Activated T-cell treated with anti-CD3 and anti-CD28 coated beads, Interleukin-2, amount 50 U/mL, for 72 hours (primary cell): ENCODE data around the gene MUSTN1. TPM values are rescaled to one million over a fixed set of nuclear protein-coding genes. Genes with fewer than 3 reads are reported as not detected.

Source experiments
- ATAC-seq, 2 donors: fragments of 150-1000 bp; cut with Tn5 transposase; replicated peaks in 1 of 2; 2 replicates each; pipeline ENCODE4 v1.10.0; 2021; ENCODE audit warnings: moderate library complexity in 2 of 2, mild to moderate bottlenecking in 1 of 2
- DNase-seq, 2 donors: peaks; one replicate each; pipeline ENCODE4 v3.0.0; 2021 to 2022; ENCODE audit warnings: mixed read lengths in 1 of 2
- H3K27ac Mint-ChIP-seq: one replicate; pipeline ENCODE4 v1.8.0; 2022; ENCODE audit warnings: mild to moderate bottlenecking, moderate library complexity, mixed read lengths
- H3K27me3 Mint-ChIP-seq: one replicate; pipeline ENCODE4 v1.8.0; 2022; ENCODE audit warnings: low read depth, mixed read lengths
- H3K36me3 Mint-ChIP-seq, 2 donors: one replicate each; pipeline ENCODE4 v1.8.0; 2022; ENCODE audit warnings: mixed read lengths in 2 of 2, mild to moderate bottlenecking in 1 of 2; ENCODE audit not compliant: insufficient read depth in 2 of 2
- H3K4me1 Mint-ChIP-seq: one replicate; pipeline ENCODE4 v1.8.0; 2022; ENCODE audit warnings: low read depth, mixed read lengths
- H3K4me3 Mint-ChIP-seq, 2 donors: one replicate each; pipeline ENCODE4 v1.8.0; 2022; ENCODE audit warnings: mild to moderate bottlenecking in 2 of 2, mixed read lengths in 2 of 2, moderate library complexity in 2 of 2
- H3K9me3 Mint-ChIP-seq, 2 donors: one replicate each; pipeline ENCODE4 v1.8.0; 2022; ENCODE audit warnings: mixed read lengths in 2 of 2
- total RNA-seq, 2 donors: library from RNA; stranded (reverse); gene quantifications; one replicate each; pipeline ENCODE4 v1.2.3, GENCODE V29; 2022

The MUSTN1 gene
- total RNA-seq, 2 donors from 2014 or later, result 1.3 TPM

GRCh38 chr3:52822363-52822762 lies 12.5 kb downstream of the MUSTN1 start:
- no peak overlapping the region for H3K27ac Mint-ChIP-seq
- H3K4me1 Mint-ChIP-seq, result no peaks in the 10 kb centered on the region
- H3K4me3 Mint-ChIP-seq, result no peak overlapping the region
- DNase-seq (no peak), ATAC-seq (no peak)
- no peaks in the 10 kb centered on the region for H3K36me3 Mint-ChIP-seq
- no peaks in the 10 kb centered on the region for H3K27me3 Mint-ChIP-seq
- H3K9me3 Mint-ChIP-seq, result no peaks in the 10 kb centered on the region

DNA sequence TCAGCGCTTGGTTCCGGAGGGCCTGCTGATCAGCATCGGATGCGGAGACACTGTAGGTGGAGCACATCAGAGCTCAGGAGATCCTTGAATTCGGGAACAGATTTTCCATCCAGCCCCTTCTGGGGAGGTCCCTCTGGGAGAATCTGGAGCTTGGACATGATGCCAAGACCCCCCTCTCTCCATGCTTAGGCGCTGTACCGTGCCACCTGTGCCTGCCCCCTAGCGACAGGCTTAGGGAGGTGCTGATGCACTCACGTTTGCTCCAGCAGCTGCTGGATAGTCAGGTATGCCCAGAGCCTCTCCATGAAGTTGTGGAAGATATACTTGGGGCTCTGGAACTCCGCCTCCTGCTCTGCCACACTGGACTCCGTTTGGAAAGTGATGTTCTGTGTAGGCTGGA lies 14.1 kb downstream of the MUSTN1 start:
- no peak overlapping the region for H3K4me3 Mint-ChIP-seq
- DNase-seq (peak; percentile 26 to 38), ATAC-seq (peak in 1 of 2 donors; percentile 42)
- no peaks in the 10 kb centered on the region for H3K9me3 Mint-ChIP-seq
- H3K27me3 Mint-ChIP-seq, result no peaks in the 10 kb centered on the region
- H3K27ac Mint-ChIP-seq, result no peak overlapping the region
- no peaks in the 10 kb centered on the region for H3K36me3 Mint-ChIP-seq
- no peaks in the 10 kb centered on the region for H3K4me1 Mint-ChIP-seq

DNA sequence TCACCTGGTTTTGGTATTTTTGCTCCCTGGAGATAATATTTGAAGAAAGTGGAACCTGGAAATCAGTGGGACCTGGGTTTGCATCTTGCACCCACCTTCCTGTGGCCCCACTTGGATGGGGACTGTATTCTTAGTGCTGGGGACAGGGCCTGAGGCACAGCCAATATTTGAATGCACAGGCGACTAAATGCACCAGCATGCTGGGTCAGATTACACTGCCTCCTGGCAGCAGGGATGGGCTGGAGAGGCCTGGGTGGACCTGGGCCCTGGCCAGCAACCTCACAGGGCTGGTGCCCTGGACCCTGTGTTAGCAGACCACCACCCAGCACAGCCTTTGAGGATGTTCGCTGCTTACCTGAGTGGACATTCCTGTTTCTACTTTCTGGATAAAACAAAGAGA lies 14.9 kb downstream of the MUSTN1 start:
- no peaks in the 10 kb centered on the region for H3K4me1 Mint-ChIP-seq
- H3K9me3 Mint-ChIP-seq, result no peaks in the 10 kb centered on the region
- H3K36me3 Mint-ChIP-seq, result no peaks in the 10 kb centered on the region
- ATAC-seq (no peak), DNase-seq (no peak)
- no peak overlapping the region for H3K27ac Mint-ChIP-seq
- no peaks in the 10 kb centered on the region for H3K27me3 Mint-ChIP-seq
- no peak overlapping the region for H3K4me3 Mint-ChIP-seq

DNA sequence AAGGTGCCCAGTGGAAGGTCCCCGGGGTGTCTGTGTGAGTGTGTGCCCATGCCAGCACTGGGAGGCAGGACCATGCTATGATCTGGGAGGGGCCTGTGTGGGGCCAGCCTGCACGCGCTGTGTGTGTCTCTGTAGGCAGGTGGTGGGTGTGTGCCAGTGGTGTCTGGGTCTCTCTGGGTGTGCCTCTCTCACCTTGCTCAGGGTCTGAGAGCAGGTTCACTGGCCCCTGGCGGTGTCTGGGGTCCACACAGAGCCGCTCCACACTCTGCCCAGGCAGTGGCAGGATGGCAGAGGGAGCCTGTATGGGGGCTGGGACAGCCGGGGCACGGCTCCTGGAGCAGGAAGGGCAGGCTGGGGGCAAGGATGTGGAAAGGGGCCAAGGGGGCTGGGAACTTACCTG lies 17.0 kb downstream of the MUSTN1 start:
- no peaks in the 10 kb centered on the region for H3K9me3 Mint-ChIP-seq
- no peak overlapping the region for H3K4me3 Mint-ChIP-seq
- H3K4me1 Mint-ChIP-seq, result no peaks in the 10 kb centered on the region
- no peak overlapping the region for H3K27ac Mint-ChIP-seq
- no peak for DNase-seq
- ATAC-seq, result peak in 1 of 2 donors; percentile 12
- H3K27me3 Mint-ChIP-seq, result no peaks in the 10 kb centered on the region
- H3K36me3 Mint-ChIP-seq, result no peaks in the 10 kb centered on the region

DNA sequence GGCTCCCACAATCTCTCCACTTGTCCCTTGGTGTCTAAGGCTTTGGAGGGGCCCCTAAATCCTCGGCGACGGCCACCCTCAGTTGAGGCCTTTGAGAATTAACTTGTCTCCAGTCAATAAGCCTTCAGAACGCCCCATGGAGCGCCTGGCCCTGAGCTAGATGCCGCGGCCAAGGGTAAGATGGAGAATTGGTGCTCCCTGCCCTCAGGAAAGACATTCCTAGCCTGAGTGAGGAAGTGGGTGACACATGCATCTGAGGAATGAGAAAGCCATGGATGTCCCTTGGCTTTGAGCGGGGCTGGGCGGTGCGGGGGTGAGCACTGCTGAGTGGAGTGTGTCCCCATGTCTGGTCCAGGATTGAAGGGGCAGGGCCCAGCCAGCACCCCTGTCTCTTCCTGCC lies 17.6 kb downstream of the MUSTN1 start:
- Mint-ChIP-seq H3K27ac (peak overlapping the region; percentile 46), H3K27me3 (no peaks in the 10 kb centered on the region), H3K9me3 (no peaks in the 10 kb centered on the region), H3K36me3 (no peaks in the 10 kb centered on the region), H3K4me3 (no peak overlapping the region), H3K4me1 (no peaks in the 10 kb centered on the region)
- DNase-seq (no peak), ATAC-seq (no peak)

DNA sequence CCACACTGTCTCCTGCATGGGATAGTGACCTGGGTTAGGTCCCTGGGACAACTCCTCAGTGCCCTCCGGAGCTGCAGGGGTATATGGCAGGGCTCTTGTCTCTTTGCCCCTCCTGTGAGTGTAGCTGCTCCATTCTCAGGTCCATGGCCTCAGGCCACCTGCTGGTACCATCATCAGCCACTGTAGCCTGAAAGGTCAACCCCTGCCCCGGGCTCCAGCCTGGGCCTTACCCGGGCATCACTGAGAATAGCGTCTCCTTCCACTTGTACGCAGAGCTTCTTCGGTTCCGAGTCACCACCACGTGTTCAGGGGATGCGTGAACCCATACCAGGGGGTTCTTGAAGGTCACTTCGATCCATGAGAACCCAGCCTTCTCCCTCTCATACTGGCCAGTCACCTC lies 18.2 kb downstream of the MUSTN1 start:
- no peaks in the 10 kb centered on the region for H3K27me3 Mint-ChIP-seq
- no peak for DNase-seq
- H3K9me3 Mint-ChIP-seq, result no peaks in the 10 kb centered on the region
- H3K27ac Mint-ChIP-seq, result no peak overlapping the region
- no peaks in the 10 kb centered on the region for H3K36me3 Mint-ChIP-seq
- H3K4me3 Mint-ChIP-seq, result no peak overlapping the region
- no peaks in the 10 kb centered on the region for H3K4me1 Mint-ChIP-seq
- ATAC-seq, result no peak

DNA sequence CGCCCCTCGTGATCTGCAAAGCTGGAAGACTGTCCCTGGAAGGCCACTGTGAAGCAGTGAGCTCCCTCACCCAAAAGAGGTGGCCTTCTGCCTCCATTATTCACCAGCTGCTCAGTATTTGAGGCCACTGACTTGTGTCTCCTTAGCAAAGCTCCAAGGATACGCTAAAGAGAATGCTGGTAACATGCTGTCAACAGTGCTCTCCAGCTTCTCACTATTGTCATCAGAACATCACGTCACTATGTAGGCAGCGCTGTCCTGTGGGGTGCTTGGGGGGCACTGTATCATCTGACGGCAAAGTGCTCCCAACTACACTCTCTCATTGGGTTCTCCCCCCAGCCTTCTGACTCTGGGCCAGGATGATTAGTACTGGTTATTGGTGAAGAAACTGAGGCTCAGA lies 18.6 kb downstream of the MUSTN1 start:
- H3K9me3 Mint-ChIP-seq, result no peaks in the 10 kb centered on the region
- H3K4me3 Mint-ChIP-seq, result no peak overlapping the region
- H3K36me3 Mint-ChIP-seq, result no peaks in the 10 kb centered on the region
- H3K27me3 Mint-ChIP-seq, result no peaks in the 10 kb centered on the region
- DNase-seq, result no peak
- ATAC-seq, result no peak
- H3K4me1 Mint-ChIP-seq, result no peaks in the 10 kb centered on the region
- H3K27ac Mint-ChIP-seq, result no peak overlapping the region

GRCh38 chr3:52813810-52814209 lies 21.0 kb downstream of the MUSTN1 start:
- Mint-ChIP-seq H3K27ac (no peak overlapping the region), H3K36me3 (no peaks in the 10 kb centered on the region), H3K4me1 (no peaks in the 10 kb centered on the region), H3K9me3 (no peaks in the 10 kb centered on the region), H3K4me3 (no peak overlapping the region), H3K27me3 (no peaks in the 10 kb centered on the region)
- ATAC-seq, result no peak
- DNase-seq, result no peak

GRCh38 chr3:52811452-52812011 lies 23.3 kb downstream of the MUSTN1 start:
- Mint-ChIP-seq H3K36me3 (no peaks in the 10 kb centered on the region), H3K27ac (no peak overlapping the region), H3K4me1 (no peaks in the 10 kb centered on the region), H3K27me3 (no peaks in the 10 kb centered on the region), H3K9me3 (no peaks in the 10 kb centered on the region), H3K4me3 (no peak overlapping the region)
- DNase-seq (no peak), ATAC-seq (no peak)

- no peaks in the 10 kb centered on the region for H3K27me3 Mint-ChIP-seq
- H3K4me1 Mint-ChIP-seq, result no peaks in the 10 kb centered on the region
- no peak for ATAC-seq
- H3K4me3 Mint-ChIP-seq, result no peak overlapping the region
- no peaks in the 10 kb centered on the region for H3K36me3 Mint-ChIP-seq
- no peaks in the 10 kb centered on the region for H3K9me3 Mint-ChIP-seq
- DNase-seq, result no peak
- no peak overlapping the region for H3K27ac Mint-ChIP-seq
Observed at GRCh38 chr3:52810923-52811322, 23.9 kb downstream of the MUSTN1 start.

DNA sequence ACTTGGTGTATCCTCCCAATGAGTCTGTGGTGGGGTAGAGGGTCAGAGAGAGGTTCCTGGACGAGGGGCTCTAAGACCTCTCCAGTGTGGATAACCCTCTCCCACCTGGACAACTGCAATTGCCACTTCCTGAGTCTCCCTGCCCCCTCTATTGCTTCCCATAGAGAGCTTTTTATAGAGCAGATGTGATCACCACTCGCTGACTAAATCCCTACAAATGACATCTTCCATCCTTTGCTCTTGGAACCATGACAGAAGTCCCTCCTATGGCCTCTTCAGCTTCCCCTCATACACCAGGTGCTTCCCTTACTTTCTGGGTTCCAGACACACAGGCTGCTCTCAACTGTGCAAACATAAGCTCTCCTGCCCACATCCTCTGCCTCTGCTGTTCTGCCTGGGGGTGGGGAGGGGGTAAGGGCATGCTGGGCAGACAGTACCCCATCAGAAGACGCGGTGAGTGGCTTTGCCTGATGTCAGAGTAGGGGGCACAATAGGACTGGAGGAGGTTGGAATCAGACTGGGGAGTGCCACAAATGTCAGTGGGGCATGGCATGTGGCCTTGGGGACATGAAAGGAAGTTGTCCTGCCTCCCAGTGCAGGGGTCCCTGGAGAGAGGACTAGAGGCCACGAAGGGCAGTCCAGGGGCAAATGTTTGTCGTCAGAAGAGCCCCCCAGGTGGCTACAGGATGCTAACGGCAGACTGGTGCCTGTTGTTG lies 25.0 kb downstream of the MUSTN1 start:
- no peaks in the 10 kb centered on the region for H3K9me3 Mint-ChIP-seq
- H3K27ac Mint-ChIP-seq, result no peak overlapping the region
- H3K4me1 Mint-ChIP-seq, result no peaks in the 10 kb centered on the region
- no peaks in the 10 kb centered on the region for H3K36me3 Mint-ChIP-seq
- no peak for DNase-seq
- ATAC-seq, result no peak
- no peaks in the 10 kb centered on the region for H3K27me3 Mint-ChIP-seq
- H3K4me3 Mint-ChIP-seq, result no peak overlapping the region

DNA sequence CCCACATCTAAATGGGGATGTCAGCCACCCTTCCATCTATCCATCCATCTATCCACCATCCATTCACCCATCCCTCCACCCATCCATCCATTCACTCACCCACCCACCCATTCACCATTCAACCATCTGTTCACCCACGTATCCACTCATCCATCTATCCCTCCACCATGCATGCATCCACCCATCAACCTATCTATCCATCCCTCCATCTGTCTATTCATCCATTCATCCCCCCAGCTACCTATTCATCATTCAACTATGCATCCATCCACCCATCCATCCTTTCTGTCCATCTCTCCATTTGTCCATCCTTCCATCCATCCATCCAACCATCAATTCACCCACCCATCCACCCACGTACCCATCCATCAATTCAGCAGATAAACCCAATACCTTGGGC lies 25.7 kb downstream of the MUSTN1 start:
- Mint-ChIP-seq H3K4me1 (no peaks in the 10 kb centered on the region), H3K4me3 (no peak overlapping the region), H3K27me3 (no peaks in the 10 kb centered on the region), H3K36me3 (no peaks in the 10 kb centered on the region), H3K9me3 (no peaks in the 10 kb centered on the region), H3K27ac (no peak overlapping the region)
- no peak for DNase-seq
- no peak for ATAC-seq

DNA sequence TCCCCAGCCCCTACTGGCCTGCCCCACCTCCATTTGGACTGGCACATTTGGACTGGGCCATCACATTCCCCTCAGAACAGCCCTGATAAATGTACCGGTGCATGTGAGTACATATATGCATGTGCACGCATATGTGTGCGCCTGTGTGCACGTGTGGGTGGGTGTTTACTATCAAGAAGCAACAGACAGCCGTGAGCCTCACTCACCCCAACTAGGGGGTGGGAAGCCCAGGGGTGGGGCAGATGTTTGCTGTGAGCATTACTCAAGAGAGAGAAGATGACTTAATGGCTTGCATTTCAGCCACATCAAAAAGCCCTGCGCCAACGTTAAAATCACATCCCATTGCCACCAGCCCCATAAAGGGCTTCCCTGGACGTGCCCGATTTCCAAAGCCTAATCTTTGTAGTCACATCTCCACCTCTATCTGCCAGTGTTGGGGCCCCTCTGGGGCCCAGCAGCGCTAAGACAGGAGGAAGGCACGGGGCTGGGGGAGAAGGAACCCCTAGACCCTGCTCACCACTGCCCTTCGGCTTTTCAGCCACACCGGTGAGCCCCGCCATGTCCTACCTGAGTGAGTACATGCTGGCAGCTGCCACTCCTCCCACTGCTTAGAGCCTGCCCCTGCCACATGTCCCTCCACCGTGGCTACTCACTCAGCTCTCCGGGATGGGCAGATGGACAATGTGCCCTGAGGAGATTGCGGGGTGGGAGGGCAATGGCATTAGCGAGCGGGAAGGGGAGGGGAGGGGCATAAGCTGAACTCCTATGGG lies 29.4 kb downstream of the MUSTN1 start:
- no peak for ATAC-seq
- H3K4me1 Mint-ChIP-seq, result no peaks in the 10 kb centered on the region
- no peak for DNase-seq
- H3K4me3 Mint-ChIP-seq, result no peak overlapping the region
- H3K36me3 Mint-ChIP-seq, result no peaks in the 10 kb centered on the region
- no peaks in the 10 kb centered on the region for H3K9me3 Mint-ChIP-seq
- H3K27me3 Mint-ChIP-seq, result no peaks in the 10 kb centered on the region
- no peak overlapping the region for H3K27ac Mint-ChIP-seq
